ENCODE measurements around the gene FGD2.

- TF ChIP-seq EP300 (conservative IDR thresholded peaks at IDR 0.05; ENCODE audit: poor library complexity, severe bottlenecking) (no peak), POLR2AphosphoS5 (IDR thresholded peaks at IDR 0.05) (no peak), CTCF (IDR thresholded peaks at IDR 0.05; ENCODE audit: poor library complexity, severe bottlenecking) (no peak), TAF1 (IDR thresholded peaks at IDR 0.05; ENCODE audit: low read depth) (no peak)
Observed at GRCh38 chr6:37048851-37049757, 43.6 kb downstream of the FGD2 start.

Measured in neural cell (in vitro differentiated cells).